SK-N-MC (cell line): ENCODE results near the gene PIM3.

ENCODE experiments used
- EZH2 ChIP-seq: fragments of 200-600 bp; sonication (generic); IDR thresholded peaks from one replicate; pipeline ENCODE4 v1.6.1; 2017; ENCODE audit warnings: antibody characterized with exemption
- POLR2AphosphoS5 ChIP-seq: IDR thresholded peaks from 2 replicates; pipeline ENCODE4 v1.6.1; 2012; ENCODE audit warnings: mild to moderate bottlenecking, low read depth, low read length, borderline replicate concordance

GRCh38 chr22:49918911-49919881 is 41.4 kb upstream of the PIM3 start:
- no peak for TF ChIP-seq EZH2
- no peak for TF ChIP-seq POLR2AphosphoS5
